Measurements from ENCODE around the gene KLHL17. TPM values are rescaled to one million over a fixed set of nuclear protein-coding genes. Genes with fewer than 3 reads are reported as not detected.

Gene KLHL17
- total RNA-seq, 1 donor, result 5.0 TPM

GRCh38 chr1:959731-960362 is 537 bp upstream of the KLHL17 start:
- H3K4me3 ChIP-seq (ENCODE audit: low read depth, low read length), result peak overlapping the region; percentile 72
- TF ChIP-seq CTCF (IDR thresholded peaks at IDR 0.05; ENCODE audit: insufficient read depth, low read length), result no peak
- DNase-seq (ENCODE audit: low read depth), result no peak

GRCh38 chr1:961132-961669 is 817 bp downstream of the KLHL17 start:
- no peak for DNase-seq (ENCODE audit: low read depth)
- TF ChIP-seq CTCF (IDR thresholded peaks at IDR 0.05; ENCODE audit: insufficient read depth, low read length), result no peak
- H3K4me3 ChIP-seq (ENCODE audit: low read depth, low read length), result peak overlapping the region; percentile 72

GRCh38 chr1:962381-963300 is 2.3 kb downstream of the KLHL17 start:
- TF ChIP-seq CTCF (IDR thresholded peaks at IDR 0.05; ENCODE audit: insufficient read depth, low read length), result no peak
- DNase-seq (ENCODE audit: low read depth), result no peak
- H3K4me3 ChIP-seq (ENCODE audit: low read depth, low read length), result no peak overlapping the region

GRCh38 chr1:963301-963651 is 2.9 kb downstream of the KLHL17 start:
- DNase-seq (ENCODE audit: low read depth), result no peak
- H3K4me3 ChIP-seq (ENCODE audit: low read depth, low read length), result no peak overlapping the region
- no peak for TF ChIP-seq CTCF (IDR thresholded peaks at IDR 0.05; ENCODE audit: insufficient read depth, low read length)

GRCh38 chr1:963746-964525 is 3.6 kb downstream of the KLHL17 start:
- no peak for DNase-seq (ENCODE audit: low read depth)
- TF ChIP-seq CTCF (IDR thresholded peaks at IDR 0.05; ENCODE audit: insufficient read depth, low read length), result no peak
- no peak overlapping the region for H3K4me3 ChIP-seq (ENCODE audit: low read depth, low read length)

GRCh38 chr1:964691-965525 is 4.5 kb downstream of the KLHL17 start:
- DNase-seq (ENCODE audit: low read depth), result no peak
- no peak for TF ChIP-seq CTCF (IDR thresholded peaks at IDR 0.05; ENCODE audit: insufficient read depth, low read length)
- H3K4me3 ChIP-seq (ENCODE audit: low read depth, low read length), result no peak overlapping the region

All from fibroblast of the aortic adventitia (primary cell).